Kidney glomerular epithelial cell (primary cell): ENCODE data around the gene SRP9.
"Not testable (repeated sequence)": the region's sequence is repeated elsewhere in the genome, so short reads cannot be mapped to it uniquely, and the experiment has no call there.

ENCODE experiments used
- DNase-seq: peaks from one replicate; lab custom pipeline; 2025; lab: John Stamatoyannopoulos, UW

SRP9 gene

DNA sequence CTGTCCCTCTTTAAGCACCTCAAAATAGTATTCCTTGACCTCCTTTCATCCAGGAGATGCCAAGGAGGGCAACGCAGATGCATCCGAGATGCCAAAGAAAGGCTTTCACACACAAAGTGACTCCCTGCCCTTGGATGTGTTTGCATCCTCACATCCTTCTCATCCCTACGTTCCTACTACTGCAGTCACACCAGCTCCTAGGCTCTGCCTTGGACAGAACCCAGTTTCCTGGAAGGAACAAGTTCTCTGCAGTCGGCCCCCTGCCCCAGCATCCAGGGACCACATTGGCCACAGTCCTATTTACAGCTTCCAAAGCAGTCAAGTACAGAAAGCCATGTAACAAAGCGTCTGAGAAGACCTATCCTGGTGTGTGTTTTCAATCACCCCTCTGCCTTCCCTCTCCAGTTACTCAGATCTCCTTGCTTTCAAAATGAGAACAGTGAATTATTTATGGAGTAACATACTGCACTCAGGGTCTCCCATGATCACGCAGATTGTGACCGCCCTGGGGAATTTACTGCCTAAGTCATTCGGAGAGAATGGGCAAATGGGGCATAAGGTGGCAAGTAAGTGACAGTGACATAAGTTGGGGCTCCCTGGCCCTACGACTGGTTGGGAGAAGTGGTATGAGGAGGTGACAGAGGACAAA is 21.8 kb upstream of the SRP9 start:
- DNase-seq = no peak

GRCh38 chr1:225757927-225758656 is 19.5 kb upstream of the SRP9 start:
- DNase-seq = no peak

GRCh38 chr1:225759972-225760371 is 17.7 kb upstream of the SRP9 start:
- DNase-seq = not testable (repeated sequence)

DNA sequence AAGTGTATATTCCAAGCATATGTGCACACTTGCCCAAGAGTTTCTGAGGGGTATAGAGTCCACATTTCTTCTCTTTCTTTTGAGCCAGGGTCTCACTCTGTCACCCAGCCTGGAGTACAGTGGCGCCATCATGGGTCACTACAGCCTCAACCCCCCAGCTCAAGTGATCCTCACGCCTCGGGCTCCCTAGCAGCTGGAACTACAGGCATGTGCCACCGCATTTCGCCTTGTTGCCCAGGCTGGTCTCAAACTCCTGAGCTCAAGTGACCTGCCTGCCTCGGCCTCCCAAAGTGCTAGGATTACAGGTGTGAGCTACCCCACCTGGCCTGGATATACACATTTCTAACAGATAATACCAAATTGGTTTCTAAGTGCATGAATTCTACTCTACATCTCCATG is 17.1 kb upstream of the SRP9 start:
- no peak for DNase-seq

DNA sequence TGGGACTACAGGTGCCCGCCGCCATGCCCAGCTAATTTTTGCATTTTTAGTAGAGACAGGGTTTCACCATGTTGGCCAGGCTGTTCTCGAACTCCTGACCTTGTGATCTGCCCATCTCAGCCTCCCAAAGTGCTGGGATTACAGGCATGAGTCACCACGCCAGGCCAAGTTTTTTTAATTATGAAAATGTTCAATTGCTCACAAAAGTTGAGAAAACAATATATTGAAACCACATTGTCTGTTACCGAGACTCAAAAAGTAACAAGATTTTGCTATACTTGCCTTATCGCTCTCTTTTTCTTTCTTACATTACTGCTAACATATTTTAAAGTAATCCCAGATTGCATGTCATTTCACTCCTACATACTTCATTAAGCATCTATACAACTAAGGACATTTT is 16.2 kb upstream of the SRP9 start:
- DNase-seq = not testable (repeated sequence)

DNA sequence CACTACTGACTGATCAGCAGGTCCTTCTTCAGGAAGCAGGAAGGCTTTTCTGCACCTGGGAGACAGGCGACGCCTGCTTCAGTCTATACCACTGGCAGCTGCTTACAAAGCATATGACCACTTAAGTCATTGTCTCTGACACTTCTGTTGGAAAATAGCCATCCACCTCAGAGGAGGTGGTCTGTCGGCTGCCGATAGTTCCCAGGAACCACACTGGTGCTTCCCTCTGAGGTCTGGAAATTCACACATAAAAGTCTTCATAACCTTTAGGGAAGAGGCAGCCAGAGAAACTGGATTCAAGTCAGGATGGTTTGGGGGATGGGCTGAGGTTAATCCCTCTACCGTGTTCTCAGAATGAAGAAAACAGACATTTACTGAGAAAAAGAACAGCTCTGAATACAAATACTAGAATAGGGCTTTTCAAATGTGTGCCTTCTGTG is 15.6 kb upstream of the SRP9 start:
- no peak for DNase-seq

- DNase-seq = peak; percentile 43
Observed at GRCh38 chr1:225762444-225762843, 15.2 kb upstream of the SRP9 start.

DNA sequence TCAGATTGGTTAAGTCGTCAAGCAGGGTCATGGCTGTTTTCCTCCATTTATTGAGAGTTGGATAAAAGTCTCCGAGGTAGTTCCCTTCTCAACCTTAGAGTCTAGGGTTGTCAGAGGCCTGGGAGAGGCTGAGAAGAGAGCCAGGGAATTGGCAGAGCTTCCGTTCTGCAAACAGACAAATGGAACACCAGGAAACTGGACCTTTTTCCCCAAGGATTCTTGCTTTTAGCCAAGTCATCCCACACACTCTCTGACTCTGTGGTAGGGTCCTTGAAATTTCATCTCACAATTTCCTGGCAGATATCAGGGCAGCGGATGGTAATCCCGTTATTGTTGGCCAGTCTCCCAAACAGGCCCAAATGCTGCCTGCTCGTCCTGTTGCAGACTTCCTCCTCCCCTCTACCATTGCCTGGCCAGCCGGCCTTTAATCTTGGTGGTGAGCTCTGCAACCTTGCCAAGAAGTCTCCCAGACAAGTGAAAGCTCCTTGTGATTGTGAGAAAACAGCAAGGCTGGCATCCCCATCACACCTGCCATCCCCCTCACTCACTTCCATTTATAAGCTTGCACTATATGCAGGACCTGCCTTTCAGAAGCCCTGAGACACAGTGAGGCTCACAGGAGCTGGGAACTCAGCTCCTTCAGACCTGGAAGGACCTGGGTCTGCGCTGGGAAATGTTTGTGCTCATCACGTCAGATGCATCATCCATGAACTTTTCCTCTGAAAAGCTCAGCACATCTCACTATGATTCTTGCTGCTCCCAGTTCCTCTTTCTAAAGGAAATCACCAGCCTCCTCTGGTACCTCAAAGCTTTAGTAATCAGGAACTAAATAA is 13.7 kb upstream of the SRP9 start:
- DNase-seq = peak; percentile 37

- no peak for DNase-seq
Observed at GRCh38 chr1:225765982-225766674, 11.5 kb upstream of the SRP9 start.

DNA sequence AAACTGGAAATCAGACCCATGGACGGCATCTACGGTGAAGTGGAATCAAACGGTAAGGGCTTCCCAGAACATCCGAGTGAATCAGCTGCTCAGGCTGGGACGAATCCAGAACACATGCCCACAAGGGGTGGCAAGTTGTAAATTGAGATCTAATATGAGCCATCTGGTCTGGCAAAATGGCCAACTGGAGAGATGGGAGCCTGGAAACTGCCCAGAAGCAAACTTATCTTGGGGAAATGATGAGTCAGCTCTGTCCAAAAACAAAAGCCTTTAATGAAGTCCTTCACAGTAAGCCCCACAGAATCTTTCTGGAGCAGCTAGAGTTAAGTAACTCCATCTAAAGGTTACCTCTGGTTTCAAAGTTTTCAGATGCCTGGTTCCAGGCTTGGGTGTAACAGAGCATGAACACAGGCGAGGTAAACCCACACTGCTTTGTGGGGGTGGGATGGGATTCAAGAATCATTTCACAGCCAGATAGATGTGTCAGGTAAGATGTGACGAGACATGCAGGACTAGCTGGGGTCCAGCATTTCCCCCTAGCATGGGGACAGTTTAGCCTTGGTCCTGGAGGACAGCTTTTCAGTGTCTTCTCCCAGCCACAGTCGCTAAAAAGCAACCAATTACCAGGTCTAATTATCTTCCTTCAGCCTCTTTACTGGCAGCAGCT is 10.5 kb upstream of the SRP9 start:
- DNase-seq = peak; percentile 84

GRCh38 chr1:225767634-225768540 is 9.7 kb upstream of the SRP9 start:
- DNase-seq = peak; percentile 18

DNA sequence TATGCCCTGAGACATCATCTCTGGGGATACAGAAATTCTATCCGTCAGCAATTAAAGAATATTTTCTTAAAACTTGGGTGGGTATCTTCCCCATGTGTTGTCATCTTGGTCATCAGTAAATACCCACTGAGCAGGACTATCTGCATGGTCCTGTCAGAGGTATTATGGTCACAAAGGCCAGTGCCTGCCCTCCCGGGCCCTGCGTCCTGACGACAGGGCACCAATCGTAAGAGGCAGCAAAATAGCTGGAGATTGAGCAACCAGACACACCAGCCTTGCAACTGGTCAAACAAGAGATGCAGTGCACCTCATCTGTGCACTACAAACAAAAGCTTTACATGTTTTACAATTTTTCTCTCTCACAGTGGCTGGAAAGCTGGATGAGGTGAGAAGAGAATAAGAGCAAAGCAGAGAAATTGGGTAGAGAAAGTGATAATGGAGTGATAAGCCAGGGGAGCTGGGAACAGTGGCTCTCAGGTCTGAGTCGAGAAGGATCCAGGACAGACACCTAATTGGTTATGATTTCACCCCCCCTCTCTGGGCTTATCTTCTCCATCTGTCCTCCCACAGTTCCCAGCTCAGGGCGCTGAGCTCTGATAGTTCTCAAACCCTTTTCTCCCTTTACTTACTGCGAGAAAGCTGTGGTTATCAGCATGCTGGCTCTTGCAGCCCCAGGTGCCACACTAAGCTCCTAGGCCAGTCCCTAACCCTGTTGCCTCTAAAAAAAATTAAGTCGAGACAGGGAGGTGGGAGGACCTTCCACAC is 8.8 kb upstream of the SRP9 start:
- no peak for DNase-seq

DNA sequence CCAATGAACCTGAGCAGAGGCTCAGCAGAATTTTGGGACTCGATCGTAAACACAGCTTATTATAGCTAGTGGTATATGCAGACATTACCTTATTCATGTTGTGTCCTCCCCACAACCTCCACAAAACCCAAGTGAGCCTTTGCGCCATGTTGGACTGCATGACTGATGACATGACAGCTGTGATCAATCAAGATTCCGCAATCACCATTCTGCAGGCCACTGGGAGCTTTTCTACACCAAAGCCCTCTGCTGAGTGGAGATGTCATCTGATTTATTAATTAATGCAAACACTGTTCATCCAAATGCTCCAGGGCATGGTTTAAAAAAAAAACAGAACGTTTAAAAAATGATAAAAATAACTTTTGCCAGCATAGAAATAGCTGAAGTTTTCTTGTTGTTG is 7.9 kb upstream of the SRP9 start:
- DNase-seq = no peak

- DNase-seq = no peak
Observed at GRCh38 chr1:225770561-225771248, 6.9 kb upstream of the SRP9 start.

- DNase-seq = no peak
Observed at GRCh38 chr1:225771661-225772322, 5.8 kb upstream of the SRP9 start.

DNA sequence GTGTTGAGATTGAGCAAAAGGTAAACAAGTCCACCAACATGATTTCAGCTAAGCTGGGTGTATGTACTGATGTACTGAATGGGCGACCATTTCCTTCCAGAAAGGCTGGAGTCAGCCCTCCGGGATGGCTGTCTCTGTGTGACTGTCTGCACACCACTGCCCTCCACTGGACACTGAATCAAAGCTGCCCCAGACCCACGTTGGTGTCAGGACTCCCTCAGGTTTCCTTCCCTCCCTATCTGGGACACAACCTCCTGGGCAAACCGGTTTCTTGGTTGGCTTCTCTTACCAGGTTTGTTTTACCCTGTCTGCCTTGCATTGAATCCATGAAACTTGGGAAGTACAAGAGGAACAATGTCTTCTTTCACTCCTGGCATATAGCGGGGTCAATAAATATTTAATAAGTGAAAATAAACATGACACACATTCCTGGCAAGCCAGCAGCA is 5.3 kb upstream of the SRP9 start:
- peak; percentile 82 for DNase-seq

DNA sequence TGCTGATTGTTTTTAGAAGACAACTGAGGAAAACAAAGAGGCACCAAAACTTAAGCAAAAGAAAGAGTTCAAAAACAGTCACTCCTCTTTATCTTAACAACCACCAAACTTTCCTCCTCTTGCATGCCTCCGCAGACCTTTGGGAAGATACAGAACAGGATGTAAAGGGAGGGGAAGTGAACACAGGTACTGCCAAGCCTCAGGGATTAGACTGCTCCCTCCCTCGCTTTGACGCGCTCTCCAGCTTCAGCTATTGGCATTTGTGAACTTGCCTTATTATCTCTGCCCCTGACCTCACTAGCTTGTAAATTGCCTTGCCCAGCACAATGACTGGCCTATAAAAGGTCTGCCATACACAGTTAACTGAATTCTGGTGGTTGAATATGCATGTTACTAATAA is 4.8 kb upstream of the SRP9 start:
- peak; percentile 67 for DNase-seq

DNA sequence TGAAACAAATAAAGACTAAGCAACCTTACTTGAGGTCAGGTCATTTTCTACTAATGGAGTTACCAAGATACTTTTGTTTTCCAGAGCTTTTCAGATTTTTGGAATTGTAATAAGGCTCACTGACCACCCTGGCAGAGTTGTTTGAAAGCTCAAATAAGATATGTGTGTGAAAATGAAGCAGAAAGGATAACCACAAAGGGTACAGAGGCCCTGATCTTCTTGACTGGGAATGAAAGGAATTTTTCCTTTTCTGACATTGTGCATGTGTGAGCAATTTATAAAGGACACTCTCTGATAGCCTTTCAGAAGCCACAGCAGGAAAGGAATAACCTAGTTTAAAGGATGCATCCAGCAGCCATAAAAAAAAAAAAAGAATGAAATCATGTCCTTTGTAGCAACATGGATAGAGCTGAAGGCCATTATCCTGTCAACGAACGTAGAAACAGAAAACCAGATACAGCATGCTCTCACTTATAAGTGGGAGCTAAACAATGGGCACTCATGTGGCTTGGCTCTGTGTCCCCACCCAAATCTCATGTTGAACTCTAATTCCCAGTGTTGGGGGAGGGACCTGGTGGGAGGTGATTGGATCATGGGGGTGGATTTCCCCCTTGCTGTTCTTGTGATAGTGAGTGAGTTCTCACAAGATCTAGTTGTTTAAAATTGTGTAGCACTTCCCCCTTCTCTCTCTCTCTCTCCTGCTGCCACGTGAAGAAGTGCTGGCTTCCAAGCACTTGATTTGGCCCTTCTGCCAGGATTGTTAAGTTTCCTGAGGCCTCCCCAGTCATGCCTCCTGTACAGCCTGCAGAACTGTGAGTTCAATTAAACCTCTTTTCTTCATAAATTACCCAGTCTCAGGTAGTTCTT is 3.1 kb upstream of the SRP9 start:
- DNase-seq = peak; percentile 63
